Measurements from ENCODE around the gene FAM234A. TPM values are rescaled to one million over a fixed set of nuclear protein-coding genes. Genes with fewer than 3 reads are reported as not detected.

The FAM234A gene
- polyA plus RNA-seq, 2 of the 4 experiments (the other 2 are of a cell fraction): 25.6 to 53.3 TPM

DNA sequence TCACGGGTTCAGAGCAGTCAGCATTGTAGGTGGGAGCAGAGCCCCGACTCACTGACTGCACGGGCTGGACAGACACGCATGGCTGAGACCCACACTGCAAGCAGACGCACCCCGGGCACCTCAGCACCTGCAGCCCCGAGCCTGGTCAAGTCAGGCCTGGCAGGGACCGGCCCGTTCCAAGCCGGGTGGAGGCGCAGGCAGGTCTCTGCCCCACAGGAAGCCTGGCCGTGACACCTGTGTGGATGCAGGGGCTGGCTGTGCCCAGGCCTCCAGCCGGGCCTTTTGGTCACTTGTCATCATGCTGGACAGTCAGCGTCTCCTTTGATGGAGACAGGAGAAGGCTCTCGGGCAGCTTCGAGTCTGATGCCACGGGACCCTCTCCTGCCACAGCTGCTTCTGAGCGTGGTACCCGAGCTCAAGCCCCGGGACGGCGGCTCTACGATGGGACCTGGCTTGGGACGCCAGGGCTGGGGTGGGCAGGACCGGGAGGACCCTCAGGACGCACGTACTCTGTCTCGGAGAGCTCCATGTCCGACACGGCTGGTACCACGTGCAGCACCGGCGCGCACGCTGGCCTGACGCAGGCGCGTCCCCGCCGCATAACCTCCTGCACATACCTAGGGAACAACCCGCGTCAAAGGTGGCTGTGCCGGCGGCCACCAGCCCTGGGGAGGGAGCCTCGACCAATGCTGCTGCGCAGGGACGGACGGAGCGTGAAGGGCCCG is 56.2 kb downstream of the FAM234A start:
- ChIA-PET CTCF (interaction anchor here (0.9 kb wide), 1 partner anchor 58 kb away, joined by 3 read pairs; no protein-coding TSS in a partner anchor), POLR2A (no interaction called here)
- 97% methylated on average over 34 of the region's 50 CpGs for WGBS (ENCODE audit: missing lambda C conversion rate)
- Histone ChIP-seq H3K27ac (no peak overlapping the region), H3K4me2 (no peak overlapping the region), H3K9me3 (no peaks in the 10 kb centered on the region), H3K4me1 (0 out of 3 replicates have a peak, but pooled peaks cover 2% of the 10 kb centered on the region), H3K4me3 (no peak overlapping the region)
- no peak for ATAC-seq
- no peak for FAIRE-seq
- DNase-seq (ENCODE audit: low read depth in 1 of 2, low spot score in 1 of 2): no peak
- TF ChIP-seq, protein P1, sequence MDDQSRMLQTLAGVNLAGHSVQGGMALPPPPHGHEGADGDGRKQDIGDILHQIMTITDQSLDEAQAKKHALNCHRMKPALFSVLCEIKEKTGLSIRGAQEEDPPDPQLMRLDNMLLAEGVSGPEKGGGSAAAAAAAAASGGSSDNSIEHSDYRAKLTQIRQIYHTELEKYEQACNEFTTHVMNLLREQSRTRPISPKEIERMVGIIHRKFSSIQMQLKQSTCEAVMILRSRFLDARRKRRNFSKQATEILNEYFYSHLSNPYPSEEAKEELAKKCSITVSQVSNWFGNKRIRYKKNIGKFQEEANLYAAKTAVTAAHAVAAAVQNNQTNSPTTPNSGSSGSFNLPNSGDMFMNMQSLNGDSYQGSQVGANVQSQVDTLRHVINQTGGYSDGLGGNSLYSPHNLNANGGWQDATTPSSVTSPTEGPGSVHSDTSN (IDR thresholded peaks at IDR 0.05): no peak

DNA sequence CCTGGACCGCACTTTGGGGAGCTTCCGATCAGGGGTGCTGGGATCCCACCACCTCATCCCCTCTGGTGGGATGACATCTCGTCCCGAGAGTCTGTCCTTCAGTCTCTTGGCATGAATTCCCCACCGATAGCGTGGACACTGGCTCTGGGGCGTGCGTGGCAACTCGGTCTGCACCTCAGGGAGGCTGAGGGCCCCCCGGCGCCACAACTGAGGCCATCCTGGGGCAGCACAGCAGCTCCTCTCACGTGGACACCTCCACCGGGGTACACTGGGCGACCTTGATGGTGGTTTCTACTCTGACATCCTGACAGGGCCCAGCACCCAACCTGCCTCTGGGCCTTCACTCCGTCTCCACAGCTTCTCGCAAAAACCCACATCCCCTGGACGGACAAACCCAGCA is 56.9 kb downstream of the FAM234A start:
- no peak overlapping the region for H3K27ac ChIP-seq
- TF ChIP-seq SREBF2 (IDR thresholded peaks at IDR 0.05) (no peak), EP300 (IDR thresholded peaks at IDR 0.05) (no peak), BHLHE40 (IDR thresholded peaks at IDR 0.05; ENCODE audit: low read depth, low read length) (no peak), USF2 (IDR thresholded peaks at IDR 0.05) (no peak), KDM1A (IDR thresholded peaks at IDR 0.05; ENCODE audit: low read depth) (no peak), ZC3H11A (IDR thresholded peaks at IDR 0.05) (no peak), HOXB13 (CRISPR knock-in tag; IDR thresholded peaks at IDR 0.05; ENCODE audit: low read depth) (no peak), HES2 (IDR thresholded peaks at IDR 0.05) (no peak), CBX8 (IDR thresholded peaks at IDR 0.05) (no peak), ZFP36 (IDR thresholded peaks at IDR 0.05; ENCODE audit: borderline replicate concordance, partially characterized antibody) (no peak), FOSB (CRISPR knock-in tag; IDR thresholded peaks at IDR 0.05) (no peak), JUNB (IDR thresholded peaks at IDR 0.05) (no peak), ELK1 (IDR thresholded peaks at IDR 0.05; ENCODE audit: low read depth, low read length) (no peak), GATA3 (IDR thresholded peaks at IDR 0.05; ENCODE audit: borderline replicate concordance) (no peak), TFCP2L1 (CRISPR knock-in tag; IDR thresholded peaks at IDR 0.05) (no peak), NFE2L2 (conservative IDR thresholded peaks at IDR 0.05; ENCODE audit: low read length) (no peak)
- WGBS (ENCODE audit: missing lambda C conversion rate): 85% methylated on average over 16 of the region's 17 CpGs
- ChIA-PET POLR2A (no interaction called here), CTCF (interaction anchor here (0.9 kb wide), 1 partner anchor 58 kb away, joined by 3 read pairs; no protein-coding TSS in a partner anchor)
- H3K4me2 ChIP-seq: no peak overlapping the region
- ATAC-seq: no peak
- DNase-seq (ENCODE audit: low read depth in 1 of 2, low spot score in 1 of 2): no peak
- H3K4me3 ChIP-seq: no peak overlapping the region
- H3K4me1 ChIP-seq: 0 out of 3 replicates have a peak, but pooled peaks cover 2% of the 10 kb centered on the region
- no peaks in the 10 kb centered on the region for H3K9me3 ChIP-seq
- FAIRE-seq: no peak

GRCh38 chr16:293043-293775 is 58.6 kb downstream of the FAM234A start:
- CTCF ChIA-PET: interaction anchor here (0.8 to 1.2 kb wide), 4 partner anchors 9 to 186 kb away, joined by 3 to 6 read pairs (median 3); no protein-coding TSS in a partner anchor
- H3K4me1 ChIP-seq: no peaks in the 10 kb centered on the region
- H3K4me2 ChIP-seq: no peak overlapping the region
- H3K9me3 ChIP-seq: no peaks in the 10 kb centered on the region
- no peak overlapping the region for H3K27ac ChIP-seq
- TF ChIP-seq HOXB13 (CRISPR knock-in tag; IDR thresholded peaks at IDR 0.05; ENCODE audit: low read depth) (no peak), EHMT2 (IDR thresholded peaks at IDR 0.05; ENCODE audit: low read depth) (no peak), HEYL (CRISPR knock-in tag; IDR thresholded peaks at IDR 0.05) (no peak), NPAS2 (CRISPR knock-in tag; IDR thresholded peaks at IDR 0.05; ENCODE audit: borderline replicate concordance) (no peak), EP300 (IDR thresholded peaks at IDR 0.05) (no peak), POLR2AphosphoS2 (conservative IDR thresholded peaks at IDR 0.05; ENCODE audit: low read length) (no peak), EHF (CRISPR knock-in tag; IDR thresholded peaks at IDR 0.05) (no peak)
- TF ChIP-seq, protein P1 (IDR thresholded peaks at IDR 0.05): no peak
- no peak for DNase-seq (ENCODE audit: low read depth in 1 of 2, low spot score in 1 of 2)
- FAIRE-seq: no peak
- 97% methylated on average over 19 of the region's 32 CpGs for WGBS (ENCODE audit: missing lambda C conversion rate)
- no peak for ATAC-seq
- no peak overlapping the region for H3K4me3 ChIP-seq
- POLR2A ChIA-PET: no interaction called here
